ENCODE results near the gene HIRIP3. TPM values are rescaled to one million over a fixed set of nuclear protein-coding genes. Genes with fewer than 3 reads are reported as not detected.

The HIRIP3 gene
- total and polyA plus RNA-seq, 2 of the 8 experiments (the other 6 are each of a cell fraction or from before 2014, with no cell fraction given): 11.9 to 18.5 TPM

DNA sequence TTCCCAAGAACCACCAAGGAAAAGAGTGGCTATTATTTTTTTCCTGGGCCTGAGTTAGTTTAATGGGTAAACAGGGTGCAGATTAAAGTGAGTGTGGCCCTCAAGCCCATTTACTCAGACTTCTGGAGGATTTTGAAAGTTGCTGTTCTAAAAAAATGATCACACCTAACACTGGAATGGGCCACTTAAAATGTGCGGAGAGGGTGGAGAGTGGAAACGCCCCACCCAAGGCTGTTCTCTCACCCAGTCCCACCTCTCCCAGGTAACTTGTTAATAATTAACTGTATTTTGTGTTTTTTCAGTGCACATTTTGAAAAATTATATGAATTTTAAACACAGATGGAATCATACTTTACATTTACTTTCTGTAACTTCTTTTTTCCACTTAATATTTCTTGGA, 5.4 kb downstream of the HIRIP3 start:
- Histone ChIP-seq H3K79me2 (ENCODE audit: control insufficient read depth in 1 of 2, insufficient read depth in 2 of 2, low read length in 2 of 2) (no peaks in the 10 kb centered on the region), H3K56ac (replicated peaks; ENCODE audit: insufficient read length, low read depth, low read length) (no peak overlapping the region), H3K27ac (ENCODE audit: low read depth, low read length) (no peak overlapping the region), H4K5ac (ENCODE audit: insufficient read length, low read depth, low read length) (no peak overlapping the region), H3K23ac (ENCODE audit: insufficient read length) (no peak overlapping the region), H3K36me3 (ENCODE audit: control insufficient read depth in 2 of 4, insufficient read depth in 4 of 4, low read length in 3 of 4) (peaks cover 8 to 45% (median 27%) of the 10 kb centered on the region in 4 experiments), H2BK20ac (ENCODE audit: low read length) (no peak overlapping the region), H2BK120ac (replicated peaks; ENCODE audit: low read depth, low read length) (no peak overlapping the region), H3K4me1 (replicated peaks in 1 of 4; ENCODE audit: control insufficient read depth in 3 of 4, insufficient read depth in 4 of 4, low read length in 3 of 4) (peaks cover 0 to 5% (median 1%) of the 10 kb centered on the region in 4 experiments; a peak in 3 of 7 replicates), H4K91ac (replicated peaks; ENCODE audit: insufficient read length, low read length) (no peak overlapping the region), H4K20me1 (replicated peaks in 1 of 2; ENCODE audit: control insufficient read depth in 1 of 2, insufficient read depth in 2 of 2, low read length in 2 of 2) (no peaks in the 10 kb centered on the region), H3K14ac (ENCODE audit: insufficient read length) (no peak overlapping the region), H3K18ac (ENCODE audit: extremely low read depth, low read length) (no peak overlapping the region), H3K9me3 (ENCODE audit: insufficient read depth in 2 of 2, low read depth in 1 of 2, low read length in 1 of 2) (no peaks in the 10 kb centered on the region), H3K9ac (replicated peaks in 1 of 4; ENCODE audit: extremely low read depth in 1 of 4, low read depth in 3 of 4, low read length in 3 of 4) (no peak overlapping the region), H3K27me3 (replicated peaks in 1 of 4; ENCODE audit: control insufficient read depth in 3 of 4, extremely low read depth in 1 of 4, insufficient read depth in 3 of 4, low read length in 3 of 4) (no peaks in the 10 kb centered on the region), H2BK15ac (ENCODE audit: low read length) (no peak overlapping the region), H2BK5ac (ENCODE audit: low read depth, low read length) (no peak overlapping the region), H4K8ac (ENCODE audit: extremely low read depth, insufficient read depth, low read length) (no peak overlapping the region), H2AK5ac (ENCODE audit: low read depth, low read length) (no peak overlapping the region), H2AFZ (ENCODE audit: low read length) (no peak overlapping the region), H2BK12ac (ENCODE audit: low read depth, low read length) (no peak overlapping the region), H3K23me2 (ENCODE audit: low read depth, low read length) (no peaks in the 10 kb centered on the region; the same call in 1 of the 2 replicates), H3K4me3 (ENCODE audit: extremely low read depth in 1 of 4, insufficient read depth in 2 of 4, low read depth in 3 of 4, low read length in 4 of 4) (no peak overlapping the region), H3K4me2 (ENCODE audit: insufficient read depth in 1 of 2, low read depth in 2 of 2, low read length in 2 of 2) (no peak overlapping the region), H3K79me1 (ENCODE audit: low read depth, low read length) (no peaks in the 10 kb centered on the region), H3K4ac (replicated peaks; ENCODE audit: insufficient read length, low read depth, low read length) (no peak overlapping the region)
- 100% methylated on average over 2 of the region's 2 CpGs; no CpG with 5 or more reads in 1 of the 2 experiments for WGBS, 2 experiments (ENCODE audit: extremely low coverage in 1 of 2, insufficient coverage in 1 of 2, insufficient read length in 1 of 2, insufficient replicate concordance in 2 of 2, low coverage in 1 of 2, low lambda C conversion rate in 2 of 2, missing lambda C conversion rate in 1 of 2)
- POLR2A ChIA-PET (ENCODE audit: partially characterized antibody): interaction anchor here (0.8 to 1.0 kb wide), 2 partner anchors 11 to 196 kb away, joined by 3 read pairs; no protein-coding TSS in a partner anchor
- CTCF ChIA-PET (ENCODE audit: partially characterized antibody): interaction anchor here (1.1 to 1.3 kb wide), 2 partner anchors 15 to 18 kb away, joined by 3 to 4 read pairs; no protein-coding TSS in a partner anchor
- FAIRE-seq: no peak
- TF ChIP-seq BCL11A (IDR thresholded peaks at IDR 0.05; ENCODE audit: low read depth in 2 of 2, low read length in 2 of 2): no peak
- TF ChIP-seq EZH2 (IDR thresholded peaks at IDR 0.05; ENCODE audit: low read depth, low read length, severe bottlenecking): no peak
- no peak for TF ChIP-seq TCF12 (IDR thresholded peaks at IDR 0.05; ENCODE audit: low read depth, low read length)
- no peak for TF ChIP-seq CREB1 (IDR thresholded peaks at IDR 0.05)
- no peak for TF ChIP-seq TAF1 (IDR thresholded peaks at IDR 0.05; ENCODE audit: low read depth, low read length)
- TF ChIP-seq, protein P1, sequence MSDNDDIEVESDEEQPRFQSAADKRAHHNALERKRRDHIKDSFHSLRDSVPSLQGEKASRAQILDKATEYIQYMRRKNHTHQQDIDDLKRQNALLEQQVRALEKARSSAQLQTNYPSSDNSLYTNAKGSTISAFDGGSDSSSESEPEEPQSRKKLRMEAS (IDR thresholded peaks at IDR 0.05): no peak
- no peak for TF ChIP-seq ASH2L (IDR thresholded peaks at IDR 0.05; ENCODE audit: low read length)
- TF ChIP-seq RBBP5 (IDR thresholded peaks at IDR 0.05; ENCODE audit: borderline replicate concordance, low read depth, low read length): no peak
- no peak for TF ChIP-seq HDAC2 (IDR thresholded peaks at IDR 0.05; ENCODE audit: borderline replicate concordance in 1 of 2, low read depth in 2 of 2, low read length in 2 of 2)
- TF ChIP-seq SP1 (IDR thresholded peaks at IDR 0.05; ENCODE audit: low read depth, low read length): no peak
- TF ChIP-seq KDM5A (IDR thresholded peaks at IDR 0.05; ENCODE audit: low read length): no peak
- no peak for TF ChIP-seq RFX5 (IDR thresholded peaks at IDR 0.05; ENCODE audit: borderline replicate concordance, low read depth, low read length)
- no peak for TF ChIP-seq SIRT6 (IDR thresholded peaks at IDR 0.05; ENCODE audit: low read length)
- TF ChIP-seq MAFK (IDR thresholded peaks at IDR 0.05; ENCODE audit: low read depth, low read length): no peak
- DNase-seq (ENCODE audit: low read depth in 1 of 2, low spot score in 2 of 2): no peak
